Measurements from ENCODE around the gene RTN4R.

The RTN4R gene

DNA sequence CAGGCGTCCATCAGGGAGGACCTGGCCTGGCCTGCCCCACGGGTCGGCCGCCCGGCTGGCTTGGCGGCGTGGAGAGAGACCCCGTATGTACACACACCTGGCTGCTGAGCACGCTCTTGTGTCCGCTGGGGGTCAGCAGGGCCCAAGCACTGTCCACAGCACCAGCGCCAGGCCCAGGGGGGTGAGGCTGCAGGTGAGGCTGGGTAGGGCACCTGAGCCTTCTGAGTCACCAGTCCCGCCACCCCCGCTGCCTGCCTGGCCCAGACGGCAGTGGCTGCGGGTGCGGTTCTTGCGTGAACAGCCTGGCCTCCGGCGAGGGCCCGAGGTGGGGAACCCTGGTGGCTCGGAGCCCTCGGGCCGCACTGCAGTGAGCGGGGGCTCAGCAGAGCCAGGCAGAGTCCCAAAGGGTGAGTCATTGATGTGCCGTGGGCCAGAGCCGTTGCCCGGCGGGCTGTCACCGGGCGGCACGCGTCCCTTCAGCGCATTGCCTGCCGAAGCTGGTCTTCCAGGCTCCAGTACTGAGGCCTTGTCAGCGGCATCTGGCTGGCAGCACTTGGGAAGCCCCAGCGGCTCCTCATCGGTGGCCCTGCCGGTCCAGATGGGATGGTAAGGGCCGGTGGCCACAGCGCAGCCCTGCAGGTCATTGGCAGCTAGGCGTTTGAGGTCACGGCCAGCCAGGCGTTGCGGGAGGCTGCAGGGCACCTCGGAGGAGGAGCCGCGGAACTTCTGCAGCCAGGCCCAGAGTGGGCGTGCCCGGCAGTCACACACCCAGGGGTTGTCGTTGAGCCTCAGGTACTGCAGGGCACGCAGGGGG lies 26.3 kb downstream of the RTN4R start:
- DNase-seq (ENCODE audit: low read depth) = no peak

DNA sequence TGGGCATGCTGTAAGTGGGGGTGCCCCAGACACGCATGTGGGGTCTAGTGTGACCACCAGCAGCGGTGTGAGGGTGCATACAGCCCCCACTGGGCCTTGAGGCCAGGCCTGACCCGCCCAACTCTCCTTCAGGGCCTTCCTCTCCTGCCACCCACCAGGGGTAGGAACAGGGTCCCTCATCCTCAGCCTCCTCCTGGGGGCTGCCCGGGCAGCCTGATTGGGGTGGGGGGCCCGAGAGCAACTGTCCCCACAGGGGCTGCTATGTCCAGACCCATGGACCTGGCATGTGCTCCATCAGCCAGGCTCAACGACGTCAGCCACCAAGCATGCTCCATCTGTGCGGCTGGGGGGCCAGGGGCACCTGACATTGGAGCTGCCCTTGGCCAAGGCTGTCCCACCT lies 27.2 kb downstream of the RTN4R start:
- DNase-seq (ENCODE audit: low read depth) = no peak

DNA sequence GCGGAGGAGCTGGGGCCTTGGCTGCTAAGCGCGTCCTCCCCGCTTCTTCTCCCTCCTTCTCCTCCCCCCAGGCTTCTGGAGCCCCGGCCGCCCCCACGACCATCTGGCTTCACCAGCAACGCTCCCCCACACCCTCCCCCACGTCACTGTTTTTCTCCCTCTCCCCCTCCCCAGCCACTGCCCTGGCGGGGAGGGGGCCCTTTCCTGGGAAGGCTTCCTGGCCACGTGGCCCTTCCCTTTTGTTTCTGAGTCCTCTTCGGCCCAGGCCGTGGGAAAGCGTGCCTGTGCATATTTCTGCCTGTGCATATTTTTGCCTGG lies 27.7 kb downstream of the RTN4R start:
- DNase-seq (ENCODE audit: low read depth) = no peak

DNA sequence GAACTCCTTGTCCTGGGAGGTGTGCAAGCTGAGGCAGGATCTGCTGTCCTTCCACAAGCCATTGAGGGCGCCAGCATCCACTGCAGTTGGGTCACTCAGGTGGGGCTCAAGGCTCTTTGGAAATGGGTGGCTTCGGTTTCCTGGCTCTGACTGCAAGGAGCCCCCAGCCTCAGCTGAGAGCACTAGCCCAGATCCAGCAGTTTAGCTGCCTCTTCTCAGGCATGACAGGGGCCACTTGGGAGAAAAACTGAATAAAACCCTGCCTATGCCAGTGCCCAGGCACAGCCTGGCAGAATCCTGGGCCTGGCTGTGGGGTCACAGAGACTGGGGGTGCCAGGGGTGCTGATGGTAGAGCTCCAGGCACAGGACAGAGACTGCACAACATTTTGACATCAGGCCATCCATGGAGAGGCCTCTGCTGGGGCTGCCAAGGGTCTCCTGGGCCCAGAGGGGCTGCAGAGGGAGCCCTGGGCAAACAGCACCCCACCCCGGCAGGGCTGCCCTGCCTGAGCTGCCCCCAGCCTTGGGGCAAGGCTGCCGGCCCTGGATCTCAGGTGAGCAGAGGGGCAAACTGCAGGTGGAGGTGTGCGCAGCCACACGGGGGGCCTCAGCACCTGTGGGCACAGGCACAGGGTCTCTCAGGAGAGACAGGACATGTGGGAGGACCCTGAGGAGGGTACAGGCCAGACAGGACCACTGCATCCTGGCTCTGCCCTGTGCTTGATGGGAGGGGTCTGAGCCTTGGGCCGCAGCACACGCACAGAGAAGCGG lies 28.3 kb downstream of the RTN4R start:
- DNase-seq (ENCODE audit: low read depth) = no peak

DNA sequence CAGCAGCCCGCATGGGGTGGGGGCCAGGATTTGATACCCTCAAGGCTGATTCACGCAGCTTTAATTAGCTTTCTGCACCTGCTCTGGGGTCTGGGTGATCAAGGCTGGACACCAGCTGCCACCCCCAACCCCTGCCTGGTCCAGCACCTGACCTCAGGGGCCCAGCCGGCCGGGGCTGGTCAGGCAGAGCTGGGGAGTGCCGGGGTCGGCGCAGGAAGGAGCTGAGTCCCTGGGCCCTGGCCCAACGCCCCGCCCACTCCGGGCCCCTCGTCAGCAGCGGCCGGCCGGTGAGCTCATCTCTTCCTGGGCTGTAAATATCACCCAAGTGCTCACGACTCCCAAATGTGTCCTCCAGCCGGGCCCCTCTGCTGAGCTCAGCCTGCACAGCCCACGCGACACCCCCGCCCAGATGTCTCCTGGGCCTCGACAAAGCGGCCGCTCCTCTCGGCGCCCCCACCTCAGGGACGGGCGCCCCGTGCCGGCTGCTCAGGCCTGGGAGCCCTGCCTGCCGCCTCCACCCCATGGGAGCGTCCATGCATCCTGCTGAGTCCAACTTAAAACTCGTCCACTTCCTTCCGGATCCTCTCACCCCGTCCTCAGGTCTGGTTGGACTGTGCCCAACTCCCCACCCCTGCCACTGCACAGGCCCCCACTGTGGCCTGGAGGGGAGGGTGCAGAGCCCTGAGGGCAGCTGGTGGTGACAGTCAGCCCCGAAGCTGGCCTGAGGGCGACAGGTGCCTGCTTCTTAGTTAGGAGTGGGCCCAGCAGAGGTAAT lies 29.0 kb downstream of the RTN4R start:
- no peak for DNase-seq (ENCODE audit: low read depth)

DNA sequence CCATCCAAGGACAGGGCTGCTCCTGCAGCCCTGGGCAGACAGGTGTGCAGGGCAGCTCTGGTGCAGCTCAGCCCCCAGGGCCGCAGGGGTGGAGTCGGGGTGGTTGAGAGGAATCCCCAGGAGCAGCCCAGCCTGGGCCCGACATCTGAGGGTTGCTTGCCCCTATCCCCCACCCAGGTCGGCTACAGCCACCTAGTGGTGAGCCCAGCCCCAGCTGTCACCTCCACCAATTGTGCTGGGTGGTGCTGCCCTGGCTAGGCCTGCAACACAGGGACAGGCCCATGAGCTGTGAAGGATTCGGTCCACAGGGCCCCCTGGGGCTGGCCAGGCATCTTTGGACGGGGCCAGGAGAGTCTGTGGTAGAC lies 29.6 kb downstream of the RTN4R start:
- peak; percentile 26 for DNase-seq (ENCODE audit: low read depth)

DNA sequence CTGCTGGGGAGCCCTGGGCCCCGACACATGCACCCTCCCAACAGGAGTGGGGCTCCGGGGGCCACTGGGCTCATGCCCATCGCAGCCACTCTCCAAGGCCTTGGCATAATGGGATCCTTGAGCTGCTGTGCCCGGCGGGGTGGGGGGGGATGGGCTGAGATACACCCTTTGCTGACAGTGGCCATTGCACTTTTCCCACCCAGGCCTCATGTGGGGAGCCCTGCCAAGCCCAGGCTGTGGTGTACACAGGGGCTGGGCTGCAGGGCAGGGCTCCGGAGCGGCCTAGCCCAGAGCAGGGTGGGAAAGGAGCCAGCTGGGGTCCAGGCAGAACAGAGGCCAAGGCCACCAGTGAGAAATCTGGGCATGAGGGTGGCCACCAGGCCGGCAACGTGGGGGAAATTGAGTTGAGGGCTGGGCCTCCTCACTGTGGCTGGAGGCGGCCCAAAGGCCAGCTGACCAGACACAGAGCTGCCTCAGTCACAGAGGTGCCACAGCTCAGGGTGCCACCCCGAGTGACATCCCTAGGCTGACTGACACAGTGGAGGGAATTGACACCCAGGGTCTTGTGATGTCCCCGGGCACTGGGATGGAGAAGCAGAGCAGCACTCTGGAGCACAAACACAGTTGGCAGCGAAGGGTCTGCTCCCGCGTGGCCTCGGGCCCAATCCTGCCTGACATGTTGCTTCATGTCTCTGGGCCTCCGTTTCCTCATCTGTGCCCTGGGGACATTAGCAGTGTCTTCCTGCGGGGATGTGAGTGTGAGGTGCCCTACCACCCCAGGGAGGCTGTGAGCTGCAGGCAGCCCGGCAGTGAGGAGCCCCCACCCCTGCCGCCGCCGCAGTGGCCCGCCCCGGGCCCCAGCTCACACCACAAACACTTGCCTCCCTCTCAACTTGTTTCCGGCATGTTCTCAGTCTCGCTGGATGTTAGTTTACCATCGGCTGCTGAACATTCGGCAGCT lies 30.4 kb downstream of the RTN4R start:
- DNase-seq (ENCODE audit: low read depth) = no peak

DNA sequence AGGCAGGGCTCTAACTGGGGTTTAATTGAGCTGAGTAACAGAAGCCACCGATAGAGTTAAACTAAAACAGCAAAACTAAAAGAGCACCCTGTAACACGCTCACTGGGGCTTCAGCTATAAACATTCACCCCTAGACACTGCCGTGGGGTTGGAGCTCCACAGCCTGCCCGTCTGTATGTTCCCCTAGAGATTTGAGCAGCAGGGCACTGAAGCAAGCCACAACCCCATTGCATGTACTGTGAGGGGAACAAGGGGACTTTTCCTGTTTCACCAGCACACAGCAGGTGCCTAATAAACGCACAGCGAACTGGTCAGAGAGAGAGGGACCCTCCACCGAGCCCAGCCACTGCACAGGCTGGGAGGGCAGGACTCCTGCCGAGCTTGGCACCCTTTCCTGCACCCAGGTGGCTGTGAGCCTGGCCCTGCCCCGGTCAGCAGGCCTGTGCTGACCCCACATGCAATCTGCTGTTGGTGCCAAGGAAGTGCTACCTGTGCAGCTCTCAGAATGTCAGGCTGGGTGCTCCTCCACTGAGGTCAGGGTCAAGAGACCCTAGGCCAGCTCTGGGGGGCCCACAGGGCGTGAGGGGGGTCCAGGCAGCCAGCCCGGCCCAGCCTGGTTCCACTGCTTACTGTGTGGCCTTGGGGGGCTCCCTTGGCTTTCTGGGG lies 31.9 kb downstream of the RTN4R start:
- DNase-seq (ENCODE audit: low read depth) = no peak

DNA sequence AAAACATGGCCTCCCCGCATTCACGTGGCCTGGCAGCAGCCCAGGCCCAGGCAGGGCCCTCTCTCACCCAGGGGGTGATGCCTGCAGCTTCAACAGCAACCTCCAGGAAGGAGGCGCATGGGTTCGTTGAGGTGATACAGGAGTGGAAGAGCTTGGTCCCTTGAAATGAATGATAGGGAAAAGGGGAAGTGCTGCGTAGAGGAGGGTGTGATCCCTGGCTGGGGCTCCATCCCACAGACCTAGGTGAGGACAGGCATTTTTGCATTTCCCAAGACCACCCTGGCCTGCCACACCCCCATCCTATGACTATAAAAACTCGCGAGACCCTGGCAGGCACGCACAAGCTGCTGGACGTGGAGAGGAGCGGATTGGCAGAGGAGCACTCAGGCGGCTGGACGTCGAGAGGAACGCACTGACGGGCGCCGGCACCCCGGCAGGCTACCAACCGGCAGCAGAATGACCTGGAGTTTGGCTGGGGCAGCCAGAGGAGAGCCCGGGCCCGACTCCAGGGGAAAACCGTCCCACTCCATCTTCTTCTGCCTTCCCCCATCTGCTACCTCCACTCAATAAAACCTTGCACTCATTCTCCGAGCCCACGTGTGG lies 32.6 kb downstream of the RTN4R start:
- DNase-seq (ENCODE audit: low read depth) = no peak

DNA sequence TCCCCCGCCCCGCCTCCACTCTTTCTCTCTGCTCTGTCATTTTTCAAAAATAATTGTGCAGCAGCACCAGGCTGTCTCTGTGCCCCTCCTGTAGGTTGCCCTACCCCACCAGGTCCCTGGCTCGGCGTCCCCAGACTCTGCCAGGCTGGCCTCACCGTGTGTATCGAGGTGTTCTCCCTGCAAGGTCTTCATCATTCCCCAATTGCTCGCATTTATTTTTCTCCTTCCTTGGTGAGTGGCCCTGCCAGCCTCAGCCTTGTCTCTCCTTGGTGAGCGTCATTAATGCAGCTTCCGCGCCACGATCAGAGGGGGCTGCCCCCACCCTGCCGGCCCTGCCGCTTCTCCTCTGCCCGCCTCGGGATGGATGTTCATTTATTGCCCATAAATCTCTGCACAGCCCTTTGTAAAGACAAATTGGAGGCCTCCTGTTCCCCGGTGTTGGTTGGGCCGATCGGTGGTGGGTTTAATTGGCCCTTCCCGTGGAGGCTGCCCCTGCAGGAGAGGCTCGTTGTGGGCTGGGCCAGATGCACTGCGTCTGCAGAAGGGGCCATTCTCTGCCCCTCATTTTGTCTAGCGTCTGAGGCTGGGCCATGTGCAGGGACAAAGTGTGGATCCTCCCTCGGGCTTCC lies 33.2 kb downstream of the RTN4R start:
- no peak for DNase-seq (ENCODE audit: low read depth)

DNA sequence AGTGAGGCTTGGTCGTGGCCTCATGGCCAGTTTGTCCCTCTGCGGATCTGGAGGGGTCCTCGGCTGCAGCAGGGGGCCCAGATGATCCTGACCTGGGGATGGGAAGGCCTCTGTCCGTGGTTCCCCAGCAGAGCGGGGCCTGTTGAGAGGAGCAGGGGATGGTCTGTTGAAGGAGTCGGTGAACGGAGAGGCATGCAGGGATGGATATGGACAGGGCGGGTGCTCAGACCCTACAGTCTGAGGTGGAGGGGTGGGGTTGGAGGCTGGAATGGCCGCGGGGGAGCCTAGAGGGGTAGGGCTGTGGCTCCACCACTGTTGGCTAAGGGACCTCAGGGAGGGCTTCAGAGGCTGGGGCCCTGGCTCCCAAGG lies 33.8 kb downstream of the RTN4R start:
- DNase-seq (ENCODE audit: low read depth) = no peak

DNA sequence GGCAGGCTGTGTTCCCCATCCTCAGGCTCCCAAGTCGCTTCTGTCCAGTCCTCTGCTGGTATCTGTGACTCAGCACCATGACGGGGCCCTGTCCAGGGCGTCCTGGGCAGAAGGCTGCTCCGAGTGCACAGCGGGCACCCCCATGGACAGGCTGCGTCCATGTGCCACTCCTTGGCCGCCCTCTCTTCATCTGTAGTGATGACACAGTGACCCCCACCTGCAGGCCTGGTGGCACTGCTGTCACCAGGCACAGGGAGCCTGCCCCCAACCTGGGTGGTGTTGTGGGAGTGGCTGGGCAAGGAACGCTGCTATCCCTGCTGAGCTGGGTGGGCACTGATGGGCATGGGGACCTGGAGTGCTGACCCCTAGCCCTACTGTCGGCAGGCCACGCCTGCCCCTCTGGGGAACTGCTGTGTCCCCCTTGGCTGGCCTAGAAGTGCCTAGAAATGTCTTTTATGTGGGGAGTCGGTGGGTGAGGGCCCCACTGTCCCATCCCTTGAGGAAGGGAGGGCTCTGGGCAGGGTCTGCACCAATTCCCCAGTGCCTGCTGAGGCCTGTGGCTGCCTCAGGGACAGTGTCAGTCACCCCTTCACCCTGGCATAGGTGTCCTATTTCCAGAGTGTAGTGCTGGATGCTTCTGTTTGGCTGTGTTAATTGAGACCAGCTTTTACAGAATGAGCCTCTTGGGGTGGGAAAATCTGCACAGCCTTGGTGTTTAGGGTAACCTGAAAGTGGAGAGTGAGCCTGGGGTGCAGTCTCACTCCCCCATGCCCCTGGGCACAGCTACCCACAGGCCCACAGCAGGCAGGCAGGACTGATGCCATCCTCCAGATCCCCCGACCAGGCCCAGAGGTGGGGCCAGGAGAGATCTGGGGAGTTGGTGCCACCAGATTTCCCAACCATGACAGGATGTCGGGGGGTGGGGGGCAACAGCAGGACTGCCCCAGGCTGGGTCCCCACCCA lies 34.5 kb downstream of the RTN4R start:
- no peak for DNase-seq (ENCODE audit: low read depth)

DNA sequence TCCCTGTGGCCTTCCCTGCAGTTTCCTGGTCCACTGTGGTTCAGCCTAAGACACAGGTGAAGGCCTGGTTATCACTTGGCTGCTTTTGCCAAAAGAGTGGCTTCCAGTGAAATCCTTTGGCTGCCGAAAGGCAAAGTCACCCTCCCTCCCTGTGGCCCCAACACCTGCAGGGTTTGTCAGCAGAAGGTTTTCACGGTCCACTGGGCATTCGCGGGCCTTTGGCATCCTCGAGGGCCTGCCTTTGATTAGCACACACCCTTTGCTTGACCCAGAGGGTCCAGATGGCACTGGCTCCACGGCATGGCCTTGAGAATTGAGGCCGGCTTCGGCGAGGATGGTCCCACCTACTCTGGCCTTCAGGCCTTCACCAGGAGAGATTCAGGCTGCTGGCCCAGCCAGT lies 35.3 kb downstream of the RTN4R start:
- DNase-seq (ENCODE audit: low read depth) = no peak

DNA sequence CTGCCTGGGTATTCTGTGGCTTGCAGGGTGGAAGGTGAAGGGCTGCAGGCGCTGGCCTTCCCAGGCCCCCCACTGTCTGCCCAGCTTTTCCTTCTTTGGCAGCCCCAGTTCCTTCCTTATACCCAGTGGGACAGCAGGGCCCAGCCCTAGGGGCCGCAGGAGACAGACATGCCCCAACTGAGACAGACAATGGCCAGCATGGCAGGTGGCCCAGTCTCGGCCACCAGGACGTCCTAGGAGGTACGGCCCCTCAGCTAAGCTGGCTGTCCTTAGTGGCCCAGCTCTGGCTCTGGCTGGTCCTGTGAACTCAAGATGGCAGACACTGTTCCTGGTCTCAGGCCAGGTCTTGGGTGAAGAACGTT lies 35.9 kb downstream of the RTN4R start:
- DNase-seq (ENCODE audit: low read depth) = no peak

DNA sequence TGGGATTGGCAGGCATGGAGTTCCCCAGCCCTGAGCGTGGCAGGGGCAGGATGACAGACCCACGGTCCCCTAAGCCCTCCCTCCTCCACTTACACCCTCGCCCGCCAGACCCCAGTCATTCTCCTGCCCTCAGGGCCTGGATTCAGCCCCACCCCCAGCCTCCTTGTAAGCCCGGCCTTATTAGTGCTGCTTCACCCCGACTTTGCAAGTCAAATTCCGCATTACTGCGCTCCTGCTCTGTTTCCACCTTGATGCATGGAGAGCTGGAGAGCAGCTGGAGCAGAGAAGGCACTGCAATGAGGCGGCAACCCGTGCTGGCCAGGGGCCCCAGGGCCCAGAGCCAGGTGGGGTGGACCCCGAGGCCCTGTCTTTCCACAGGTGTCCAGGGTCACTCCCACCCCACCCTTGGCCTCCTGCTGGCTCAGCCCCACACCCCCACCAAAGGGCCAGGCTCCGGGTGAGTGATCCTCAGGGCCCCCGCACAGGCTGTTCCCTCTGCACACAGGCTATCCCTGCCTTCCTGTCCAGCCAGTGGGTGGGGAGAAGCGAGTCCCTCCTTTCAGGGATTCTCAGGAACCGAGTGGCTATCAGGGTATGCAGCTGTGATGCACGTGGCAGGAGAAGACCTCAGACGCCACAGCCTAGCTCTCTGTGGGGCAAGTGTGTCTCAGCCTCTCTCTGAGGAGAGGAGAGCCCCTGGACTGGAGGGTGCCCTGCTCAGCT lies 36.4 kb downstream of the RTN4R start:
- no peak for DNase-seq (ENCODE audit: low read depth)

DNA sequence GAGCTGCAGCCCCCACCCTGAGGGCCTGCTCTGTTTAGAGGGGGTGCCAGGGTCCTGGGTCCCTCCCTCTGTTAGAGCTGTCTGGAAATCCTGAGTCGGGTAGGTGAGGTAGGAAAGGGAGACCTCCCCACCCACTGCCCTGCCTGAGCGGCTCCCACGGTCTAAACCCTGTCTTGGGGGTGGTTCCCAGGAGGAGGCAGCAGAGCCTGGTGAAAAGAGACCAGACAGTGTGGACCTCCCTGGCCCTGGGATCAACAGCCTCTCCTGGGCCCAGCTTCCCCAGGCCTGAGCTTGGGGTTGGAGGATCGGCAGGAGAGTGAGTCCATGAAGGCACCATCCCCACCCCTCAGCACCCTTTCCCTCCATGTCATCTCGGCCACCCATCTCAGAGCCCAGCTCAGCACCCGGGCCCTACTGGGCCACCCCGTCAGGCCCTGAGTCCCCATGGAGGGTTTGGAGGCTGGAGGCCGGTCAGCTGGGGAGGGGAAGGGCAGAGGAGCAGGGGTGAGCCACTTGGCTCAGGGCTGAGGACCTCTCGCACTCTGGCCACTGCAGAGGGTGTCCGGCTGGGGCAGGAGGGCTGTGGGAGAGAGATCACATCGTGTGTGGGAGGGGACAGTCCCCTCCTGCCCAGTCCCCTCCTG lies 37.2 kb downstream of the RTN4R start:
- DNase-seq (ENCODE audit: low read depth) = no peak

DNA sequence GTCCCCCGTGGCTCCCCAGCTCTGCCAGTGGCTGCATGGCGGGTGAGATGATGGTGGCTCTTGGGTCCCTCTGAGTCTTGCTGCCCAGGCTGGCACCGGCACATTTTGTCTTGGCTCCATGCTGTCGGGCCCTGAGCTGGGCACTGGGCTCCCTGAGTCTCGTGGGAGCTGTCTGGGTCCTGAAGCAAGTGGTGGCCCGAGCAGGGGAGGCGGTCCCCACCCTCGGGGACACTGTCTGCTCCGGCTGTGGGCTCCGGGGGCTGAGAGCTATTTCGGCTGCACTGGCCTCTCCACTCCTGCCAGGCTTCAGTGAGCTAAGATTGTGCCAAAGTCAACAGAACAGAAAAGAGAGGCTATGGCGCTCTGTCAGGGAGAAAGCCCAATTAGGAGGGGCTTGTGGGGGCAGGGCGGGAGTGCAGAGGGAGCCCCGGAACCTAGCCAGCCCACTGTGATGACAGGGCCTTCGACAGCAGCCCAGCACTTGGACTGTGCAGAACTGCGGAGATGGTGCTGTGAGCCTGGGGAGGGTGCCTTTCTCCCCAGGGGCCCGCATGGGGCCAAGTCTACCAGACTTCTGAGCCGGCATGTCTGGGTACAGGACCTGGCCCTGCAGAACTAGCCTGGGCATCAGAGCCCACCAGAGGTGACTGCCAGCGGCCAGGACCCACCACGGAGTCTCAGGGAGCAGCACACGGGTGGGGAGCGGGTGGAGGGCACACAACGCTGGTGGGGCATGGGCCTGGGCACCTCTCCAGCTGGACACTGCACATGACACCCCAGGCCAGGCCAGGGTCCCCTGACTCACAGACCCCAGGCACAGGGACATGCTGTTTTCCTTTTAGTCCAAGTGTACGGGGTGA lies 38.0 kb downstream of the RTN4R start:
- DNase-seq (ENCODE audit: low read depth) = no peak
